ENCODE measurements around the gene BHLHA15.
"Not testable (repeated sequence)": the region's sequence is repeated elsewhere in the genome, so short reads cannot be mapped to it uniquely, and the experiment has no call there.

Gene BHLHA15

GRCh38 chr7:98215561-98216495, 4.6 kb downstream of the BHLHA15 start:
- TF ChIP-seq CTCF (IDR thresholded peaks at IDR 0.05; ENCODE audit: insufficient read depth, low read depth, low read length, missing control alignments), result no peak
- no peak overlapping the region for H3K4me3 ChIP-seq (ENCODE audit: low read length)
- no peak for DNase-seq (ENCODE audit: low read depth)

DNA sequence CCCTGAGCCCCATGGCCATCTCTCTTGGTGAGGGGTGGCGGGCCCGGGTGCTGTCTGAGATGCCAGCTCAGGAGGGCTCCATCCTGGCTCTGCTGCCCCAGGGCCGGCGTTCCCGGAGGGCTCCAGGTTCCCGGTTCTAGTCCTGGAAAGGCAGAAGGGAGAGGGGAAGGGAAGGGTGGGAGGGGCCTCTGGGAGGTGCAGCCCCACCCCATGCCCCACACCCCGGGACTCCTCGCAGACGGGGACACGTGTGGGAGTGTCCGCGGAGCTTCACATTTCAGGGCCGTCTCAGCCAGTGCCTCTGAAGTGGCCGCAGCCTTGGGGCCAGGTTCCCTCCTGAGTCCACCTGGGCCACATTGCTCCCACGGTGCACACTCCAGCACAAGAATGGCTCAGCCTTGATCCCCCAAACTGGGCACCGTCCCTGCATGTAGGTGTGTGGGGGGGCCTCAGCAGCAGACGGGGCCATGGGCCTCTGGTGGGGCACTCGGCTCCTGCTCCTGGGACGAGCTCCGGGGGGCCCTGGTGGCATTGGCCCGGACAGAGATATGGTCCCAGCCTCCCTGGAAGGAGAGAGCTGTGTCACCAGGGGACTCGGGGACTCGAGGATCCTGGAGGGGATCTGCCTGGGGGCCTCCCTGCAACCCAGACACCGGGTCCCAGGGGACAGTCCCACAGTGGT, 5.8 kb downstream of the BHLHA15 start:
- no peak for DNase-seq (ENCODE audit: low read depth)
- no peak overlapping the region for H3K4me3 ChIP-seq (ENCODE audit: low read length)
- no peak for TF ChIP-seq CTCF (IDR thresholded peaks at IDR 0.05; ENCODE audit: insufficient read depth, low read depth, low read length, missing control alignments)

DNA sequence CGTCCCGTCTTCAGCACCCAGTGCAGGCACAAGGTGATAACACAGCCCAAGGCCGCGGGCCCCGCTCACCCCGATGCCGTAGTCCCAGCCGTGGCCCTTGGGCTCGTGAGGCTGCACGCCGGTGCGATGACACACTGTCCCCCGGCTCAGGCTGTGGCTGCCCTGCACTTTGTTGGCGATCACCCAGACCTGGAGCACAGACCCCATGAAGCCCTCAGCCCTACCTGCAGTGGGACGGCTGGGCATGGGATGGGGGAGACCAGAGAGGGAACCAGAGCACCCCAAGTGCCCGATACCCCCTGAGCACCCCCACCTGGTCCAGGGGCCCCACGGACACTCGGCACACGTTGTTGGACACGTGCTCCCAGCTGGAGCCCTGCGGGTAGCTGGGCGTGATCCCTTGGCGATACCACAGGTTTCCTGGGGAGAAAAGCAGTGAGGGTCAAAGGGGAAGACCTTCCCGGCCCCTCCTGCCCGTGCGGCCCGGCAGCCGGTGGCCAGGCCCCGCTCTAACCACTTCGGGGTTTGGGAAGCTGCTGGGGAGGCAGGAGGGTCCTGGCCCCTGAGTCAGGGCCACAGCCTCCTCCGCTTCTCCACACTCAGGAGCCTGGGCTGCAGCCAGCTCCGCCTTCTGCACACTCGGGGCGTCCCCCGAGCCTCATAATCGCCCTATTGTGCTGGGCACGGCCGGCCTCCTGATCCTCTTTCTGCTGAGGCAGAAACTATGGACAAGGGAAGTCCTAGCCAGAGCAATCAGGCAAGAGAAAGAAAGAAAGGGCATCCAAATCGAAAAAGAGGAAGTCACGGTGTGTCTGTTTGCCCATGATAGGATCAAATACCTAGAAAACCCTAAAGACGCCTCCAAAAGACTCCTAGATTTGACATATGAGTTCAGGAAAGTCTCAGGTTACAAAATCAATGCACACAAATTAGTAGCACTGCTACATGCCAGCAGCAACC, 6.7 kb downstream of the BHLHA15 start:
- TF ChIP-seq CTCF (IDR thresholded peaks at IDR 0.05; ENCODE audit: insufficient read depth, low read depth, low read length, missing control alignments), result no peak
- DNase-seq (ENCODE audit: low read depth), result no peak
- H3K4me3 ChIP-seq (ENCODE audit: low read length), result no peak overlapping the region

DNA sequence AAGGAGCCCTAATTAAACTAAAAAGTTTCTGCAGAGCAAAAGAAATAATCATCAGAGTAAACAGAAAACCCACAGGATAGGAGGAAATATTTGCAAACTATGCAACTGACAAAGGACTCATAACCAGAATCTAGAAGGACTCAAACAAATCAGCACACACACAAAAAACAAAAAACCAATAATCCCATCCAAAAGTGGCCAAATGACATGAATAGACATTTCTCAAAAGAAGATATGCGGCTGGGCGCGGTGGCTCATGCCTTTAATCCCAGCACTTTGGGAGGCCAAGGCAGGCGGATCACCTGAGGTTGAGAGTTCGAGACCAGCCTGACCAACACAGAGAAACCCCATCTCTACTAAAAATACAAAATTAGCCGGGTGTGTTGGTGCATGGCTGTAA, 8.1 kb downstream of the BHLHA15 start:
- not testable (repeated sequence) for H3K4me3 ChIP-seq (ENCODE audit: low read length); DNase-seq (ENCODE audit: low read depth)

- TF ChIP-seq CTCF (IDR thresholded peaks at IDR 0.05; ENCODE audit: insufficient read depth, low read depth, low read length, missing control alignments), result no peak
- DNase-seq (ENCODE audit: low read depth), result no peak
- no peak overlapping the region for H3K4me3 ChIP-seq (ENCODE audit: low read length)
Measured at GRCh38 chr7:98221611-98222532, 10.6 kb downstream of the BHLHA15 start.

DNA sequence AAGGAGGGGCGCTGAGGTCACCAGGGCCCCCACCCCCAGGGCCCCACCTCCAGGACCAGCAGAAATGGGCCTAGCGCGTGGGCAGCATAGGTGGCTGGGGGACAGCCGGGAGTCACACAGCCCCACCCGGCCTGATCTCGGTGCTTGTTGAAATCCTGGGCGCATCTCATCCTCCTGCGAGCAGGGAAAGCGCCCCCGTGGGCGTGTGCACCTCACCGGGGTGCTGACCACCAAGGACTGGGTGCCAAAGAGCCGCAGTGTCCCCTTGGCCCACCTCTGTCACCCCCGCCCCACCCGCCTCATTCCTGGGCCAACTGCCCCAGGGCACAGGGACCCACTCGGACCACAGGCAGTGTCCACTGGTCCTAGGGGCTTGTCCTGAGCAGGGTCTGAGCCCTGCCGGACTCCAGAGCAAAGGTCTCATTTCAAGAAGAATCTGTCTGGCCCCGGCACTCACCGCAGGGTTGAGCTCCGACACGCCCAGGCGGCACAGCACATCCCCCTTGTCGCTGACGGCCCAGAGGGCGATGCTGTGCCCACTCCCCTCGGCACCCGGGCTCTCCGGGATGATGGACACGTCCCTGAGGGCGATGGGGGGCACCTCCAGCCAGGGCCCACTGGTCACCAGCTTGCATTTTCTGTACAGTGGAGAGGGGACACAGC, 11.4 kb downstream of the BHLHA15 start:
- TF ChIP-seq CTCF (IDR thresholded peaks at IDR 0.05; ENCODE audit: insufficient read depth, low read depth, low read length, missing control alignments), result no peak
- H3K4me3 ChIP-seq (ENCODE audit: low read length), result no peak overlapping the region
- DNase-seq (ENCODE audit: low read depth), result no peak

Measured in epithelial cell of esophagus (primary cell).